ENCODE measurements around the gene EPB41. TPM values are rescaled to one million over a fixed set of nuclear protein-coding genes. Genes with fewer than 3 reads are reported as not detected.

The EPB41 gene
- total RNA-seq, 4 donors from 2014 or later, result 16.7 to 30.8 (median 21.7) TPM

DNA sequence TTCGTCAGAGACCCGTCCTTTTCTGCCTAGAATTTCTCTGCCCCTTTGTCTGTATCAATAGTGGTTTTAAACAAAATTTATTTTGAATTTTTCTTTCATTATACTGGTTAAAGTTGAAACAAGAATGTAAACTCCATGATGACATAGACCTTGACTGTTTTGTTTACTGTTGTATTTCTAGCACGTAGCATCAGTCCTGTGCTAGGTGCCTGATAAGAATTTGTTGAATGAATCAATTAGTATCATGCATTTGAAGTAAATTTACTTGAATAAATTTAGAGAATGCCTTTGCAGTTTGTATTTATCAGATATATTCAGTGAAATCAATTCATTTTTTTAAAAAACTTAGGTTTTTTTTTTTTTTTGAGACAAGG is 69.9 kb downstream of the EPB41 start:
- no peaks in the 10 kb centered on the region for H3K27me3 ChIP-seq
- WGBS, 2 donors (ENCODE audit: low coverage in 1 of 2), result 90 to 100% methylated on average over 3 of the region's 3 CpGs

GRCh38 chr1:28985427-28985826 is 71.1 kb downstream of the EPB41 start:
- no peak for ATAC-seq
- WGBS, 2 donors (ENCODE audit: low coverage in 1 of 2), result 78 to 80% methylated on average over 1 of the region's 1 CpG
- TF ChIP-seq, protein P1, sequence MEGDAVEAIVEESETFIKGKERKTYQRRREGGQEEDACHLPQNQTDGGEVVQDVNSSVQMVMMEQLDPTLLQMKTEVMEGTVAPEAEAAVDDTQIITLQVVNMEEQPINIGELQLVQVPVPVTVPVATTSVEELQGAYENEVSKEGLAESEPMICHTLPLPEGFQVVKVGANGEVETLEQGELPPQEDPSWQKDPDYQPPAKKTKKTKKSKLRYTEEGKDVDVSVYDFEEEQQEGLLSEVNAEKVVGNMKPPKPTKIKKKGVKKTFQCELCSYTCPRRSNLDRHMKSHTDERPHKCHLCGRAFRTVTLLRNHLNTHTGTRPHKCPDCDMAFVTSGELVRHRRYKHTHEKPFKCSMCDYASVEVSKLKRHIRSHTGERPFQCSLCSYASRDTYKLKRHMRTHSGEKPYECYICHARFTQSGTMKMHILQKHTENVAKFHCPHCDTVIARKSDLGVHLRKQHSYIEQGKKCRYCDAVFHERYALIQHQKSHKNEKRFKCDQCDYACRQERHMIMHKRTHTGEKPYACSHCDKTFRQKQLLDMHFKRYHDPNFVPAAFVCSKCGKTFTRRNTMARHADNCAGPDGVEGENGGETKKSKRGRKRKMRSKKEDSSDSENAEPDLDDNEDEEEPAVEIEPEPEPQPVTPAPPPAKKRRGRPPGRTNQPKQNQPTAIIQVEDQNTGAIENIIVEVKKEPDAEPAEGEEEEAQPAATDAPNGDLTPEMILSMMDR (IDR thresholded peaks at IDR 0.05), result no peak
- TF ChIP-seq POLR2A (IDR thresholded peaks at IDR 0.05), result no peak
- no peak for TF ChIP-seq EP300 (IDR thresholded peaks at IDR 0.05)
- TF ChIP-seq POLR2AphosphoS5 (IDR thresholded peaks at IDR 0.05), result no peak
- peaks cover 0 to 18% of the 10 kb centered on the region in 2 donors for H3K36me3 ChIP-seq
- H3K27me3 ChIP-seq, result no peaks in the 10 kb centered on the region
- H3K4me1 ChIP-seq, result peaks cover 0 to 8% (median 0%) of the 10 kb centered on the region in 3 donors
- H3K4me3 ChIP-seq, result no peak overlapping the region
- H3K9me3 ChIP-seq, result no peaks in the 10 kb centered on the region
- no peak overlapping the region for H3K27ac ChIP-seq

More for the DNA sequence above, 69.9 kb downstream of the EPB41 start:
- TF ChIP-seq POLR2A (IDR thresholded peaks at IDR 0.05) (no peak), EP300 (IDR thresholded peaks at IDR 0.05) (no peak), POLR2AphosphoS5 (IDR thresholded peaks at IDR 0.05) (no peak)
- TF ChIP-seq, protein P1 (IDR thresholded peaks at IDR 0.05), result no peak
- Histone ChIP-seq H3K9me3 (no peaks in the 10 kb centered on the region), H3K27ac (no peak overlapping the region), H3K4me1 (peaks cover 0 to 8% (median 0%) of the 10 kb centered on the region in 3 donors), H3K36me3 (peaks cover 0 to 16% of the 10 kb centered on the region in 2 donors), H3K4me3 (no peak overlapping the region)
- no peak for ATAC-seq

DNA sequence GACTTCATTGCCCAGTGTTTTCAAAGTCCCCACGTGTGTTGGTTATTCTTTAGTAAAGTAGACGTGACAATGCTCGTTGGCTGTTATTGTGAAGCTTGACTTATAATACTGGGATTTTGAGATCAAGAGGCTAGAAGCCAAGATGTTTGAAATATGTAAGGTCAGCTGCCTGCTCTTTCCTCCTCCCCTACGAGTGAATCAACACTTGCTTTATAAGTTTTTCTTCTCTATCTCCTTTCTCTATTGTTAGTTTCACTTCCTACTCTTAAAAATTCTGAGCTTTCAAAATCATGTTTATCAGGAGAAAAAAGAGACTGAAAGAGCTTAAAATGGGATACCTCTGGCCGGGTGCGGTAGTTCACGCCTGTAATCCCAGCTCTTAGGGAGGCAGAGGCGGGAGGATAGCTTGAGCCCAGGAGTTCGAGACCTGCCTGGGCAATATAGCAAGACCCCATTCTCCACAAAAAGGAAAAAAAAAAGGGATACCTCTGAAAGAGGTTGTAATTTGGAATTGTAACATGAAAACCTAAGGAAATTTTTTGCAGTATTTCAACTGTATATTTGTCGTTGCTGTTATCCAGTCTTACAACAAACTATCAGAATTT is 72.0 kb downstream of the EPB41 start:
- H3K27ac ChIP-seq, result no peak overlapping the region
- ATAC-seq, result no peak
- 66 to 70% methylated on average over 7 to 9 of the region's 10 CpGs for WGBS, 2 donors (ENCODE audit: low coverage in 1 of 2)

GRCh38 chr1:29002792-29003191 is 88.4 kb downstream of the EPB41 start:
- H3K27me3 ChIP-seq, result no peaks in the 10 kb centered on the region
- H3K36me3 ChIP-seq, result no peaks in the 10 kb centered on the region
- H3K9me3 ChIP-seq, result no peaks in the 10 kb centered on the region
- ATAC-seq, result no peak
- no peaks in the 10 kb centered on the region for H3K4me1 ChIP-seq
- H3K4me3 ChIP-seq, result no peak overlapping the region
- TF ChIP-seq POLR2A (IDR thresholded peaks at IDR 0.05) (no peak), POLR2AphosphoS5 (IDR thresholded peaks at IDR 0.05) (no peak), EP300 (IDR thresholded peaks at IDR 0.05) (no peak)
- TF ChIP-seq, protein P1 (IDR thresholded peaks at IDR 0.05), result no peak
- H3K27ac ChIP-seq, result no peak overlapping the region

More for the DNA sequence above, 72.0 kb downstream of the EPB41 start:
- Histone ChIP-seq H3K27me3 (no peaks in the 10 kb centered on the region), H3K36me3 (peaks cover 0 to 18% of the 10 kb centered on the region in 2 donors), H3K4me3 (no peak overlapping the region), H3K4me1 (peaks cover 0 to 8% (median 0%) of the 10 kb centered on the region in 3 donors), H3K9me3 (no peaks in the 10 kb centered on the region)
- TF ChIP-seq, protein P1 (IDR thresholded peaks at IDR 0.05), result no peak
- no peak for TF ChIP-seq POLR2AphosphoS5 (IDR thresholded peaks at IDR 0.05)
- no peak for TF ChIP-seq EP300 (IDR thresholded peaks at IDR 0.05)
- no peak for TF ChIP-seq POLR2A (IDR thresholded peaks at IDR 0.05)

DNA sequence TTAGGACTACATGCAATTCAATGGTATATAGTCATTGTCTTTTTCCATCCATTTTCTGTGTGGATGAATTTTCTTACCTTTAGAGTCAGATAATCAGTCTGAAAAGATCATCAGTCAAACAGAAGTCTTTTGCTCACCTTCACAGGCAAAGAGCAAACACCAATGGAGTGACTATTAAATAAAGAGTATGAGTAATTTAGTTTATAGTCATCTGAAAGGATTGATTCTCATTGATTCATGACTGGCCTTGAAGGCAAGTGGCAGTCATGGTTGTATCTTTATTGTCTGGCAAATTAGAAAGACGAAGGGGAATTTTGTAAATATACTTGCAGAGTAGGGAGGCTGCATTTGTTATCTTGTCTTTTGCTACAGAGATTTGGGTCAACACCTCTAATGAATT is 89.9 kb downstream of the EPB41 start:
- TF ChIP-seq EP300 (IDR thresholded peaks at IDR 0.05) (no peak), POLR2A (IDR thresholded peaks at IDR 0.05) (no peak), POLR2AphosphoS5 (IDR thresholded peaks at IDR 0.05) (no peak)
- TF ChIP-seq, protein P1 (IDR thresholded peaks at IDR 0.05), result no peak
- Histone ChIP-seq H3K9me3 (no peaks in the 10 kb centered on the region), H3K27ac (no peak overlapping the region), H3K4me1 (no peaks in the 10 kb centered on the region), H3K4me3 (no peak overlapping the region), H3K36me3 (no peaks in the 10 kb centered on the region), H3K27me3 (no peaks in the 10 kb centered on the region)
- no peak for ATAC-seq
- 95 to 100% methylated on average over 1 of the region's 1 CpG for WGBS, 2 donors (ENCODE audit: low coverage in 1 of 2)
